OCI-LY3 (cell line): ENCODE measurements around the gene EXD3.

ENCODE experiments used
- CTCF ChIP-seq: fragments of 200-600, 300-600 bp; sonication (generic); IDR thresholded peaks from 2 replicates; pipeline ENCODE4 v1.5.1; 2014; ENCODE audit warnings: antibody characterized with exemption, low read length, low read depth
- EZH2phosphoT487 ChIP-seq: fragments of 200-600 bp; shearing (Covaris generic); IDR thresholded peaks from 2 replicates; pipeline ENCODE4 v1.6.1; 2018; ENCODE audit warnings: antibody characterized with exemption, mixed run types, low read depth

- no peak for TF ChIP-seq CTCF
- TF ChIP-seq EZH2phosphoT487, result no peak
These were observed 42.9 kb upstream of the EXD3 start for GRCh38 chr9:137465720-137466388.
